ENCODE measurements around the gene UPK1A.
A peak's percentile ranks its signal among the peaks of the same experiment; 100 is the strongest.

Gene UPK1A

DNA sequence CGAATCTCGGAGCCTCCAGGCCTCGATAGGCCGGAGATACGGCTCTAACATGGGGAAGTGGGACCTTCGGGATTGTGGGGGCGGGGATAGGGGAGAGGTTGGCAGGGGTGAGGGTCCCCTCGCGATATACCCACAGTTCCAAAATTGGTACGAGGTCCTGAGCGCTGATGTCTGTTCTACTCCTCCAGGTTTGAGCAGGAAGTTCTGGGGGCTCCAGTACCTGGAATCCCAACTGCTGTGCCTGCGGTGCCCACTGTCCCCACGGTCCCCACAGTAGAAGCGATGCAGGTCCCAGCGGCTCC, 37.0 kb upstream of the UPK1A start:
- H3K4me1 ChIP-seq (ENCODE audit: control insufficient read depth, insufficient read depth, low read length, poor library complexity, severe bottlenecking), result peaks cover 13% of the 10 kb centered on the region
- no peaks in the 10 kb centered on the region for H3K27me3 ChIP-seq (replicated peaks; ENCODE audit: control insufficient read depth, insufficient read depth, low read length, poor library complexity, severe bottlenecking)
- H3K27ac ChIP-seq (ENCODE audit: insufficient read depth, low read length, poor library complexity, severe bottlenecking), result peak overlapping the region; percentile 78
- no peak for DNase-seq
- no peaks in the 10 kb centered on the region for H3K9me3 ChIP-seq (ENCODE audit: control insufficient read depth, low read length)
- peaks cover 34% of the 10 kb centered on the region for H3K36me3 ChIP-seq (ENCODE audit: control insufficient read depth, insufficient read depth, low read length)
- peak overlapping the region; percentile 78 for H3K4me3 ChIP-seq (ENCODE audit: insufficient read depth, low read depth, low read length, poor library complexity, severe bottlenecking)

- H3K4me3 ChIP-seq (ENCODE audit: insufficient read depth, low read depth, low read length, poor library complexity, severe bottlenecking), result no peak overlapping the region
Observed at GRCh38 chr19:35633727-35634440, 32.4 kb upstream of the UPK1A start.

DNA sequence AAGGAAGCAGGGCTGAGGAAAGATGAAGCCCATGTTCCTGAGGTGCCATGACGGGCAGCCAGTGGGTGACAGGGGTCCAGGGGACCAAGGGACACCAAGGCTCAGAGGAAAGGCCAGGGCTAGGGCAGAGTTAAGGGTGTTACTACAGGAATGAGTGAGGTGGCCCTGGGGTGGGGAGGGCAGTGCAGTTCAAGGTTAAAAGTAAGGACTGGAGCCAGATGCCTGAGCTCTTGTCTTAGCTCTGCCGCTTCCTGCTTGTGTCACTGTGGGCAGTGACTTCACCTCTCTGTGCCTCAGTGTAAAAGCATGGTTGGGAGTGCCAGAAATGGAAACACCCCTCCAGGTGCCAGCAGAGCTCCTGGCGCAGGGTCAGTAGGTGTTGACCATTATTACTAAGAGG, 29.7 kb upstream of the UPK1A start:
- Histone ChIP-seq H3K27ac (ENCODE audit: insufficient read depth, low read length, poor library complexity, severe bottlenecking) (no peak overlapping the region), H3K4me3 (ENCODE audit: insufficient read depth, low read depth, low read length, poor library complexity, severe bottlenecking) (no peak overlapping the region), H3K9me3 (ENCODE audit: control insufficient read depth, low read length) (no peaks in the 10 kb centered on the region), H3K36me3 (ENCODE audit: control insufficient read depth, insufficient read depth, low read length) (peaks cover 59% of the 10 kb centered on the region), H3K27me3 (replicated peaks; ENCODE audit: control insufficient read depth, insufficient read depth, low read length, poor library complexity, severe bottlenecking) (no peaks in the 10 kb centered on the region), H3K4me1 (ENCODE audit: control insufficient read depth, insufficient read depth, low read length, poor library complexity, severe bottlenecking) (peaks cover 4% of the 10 kb centered on the region)
- no peak for DNase-seq

More at GRCh38 chr19:35633727-35634440, 32.4 kb upstream of the UPK1A start:
- Histone ChIP-seq H3K9me3 (ENCODE audit: control insufficient read depth, low read length) (no peaks in the 10 kb centered on the region), H3K4me1 (ENCODE audit: control insufficient read depth, insufficient read depth, low read length, poor library complexity, severe bottlenecking) (peaks cover 7% of the 10 kb centered on the region), H3K27me3 (replicated peaks; ENCODE audit: control insufficient read depth, insufficient read depth, low read length, poor library complexity, severe bottlenecking) (no peaks in the 10 kb centered on the region), H3K36me3 (ENCODE audit: control insufficient read depth, insufficient read depth, low read length) (peaks cover 66% of the 10 kb centered on the region), H3K27ac (ENCODE audit: insufficient read depth, low read length, poor library complexity, severe bottlenecking) (no peak overlapping the region)
- no peak for DNase-seq

DNA sequence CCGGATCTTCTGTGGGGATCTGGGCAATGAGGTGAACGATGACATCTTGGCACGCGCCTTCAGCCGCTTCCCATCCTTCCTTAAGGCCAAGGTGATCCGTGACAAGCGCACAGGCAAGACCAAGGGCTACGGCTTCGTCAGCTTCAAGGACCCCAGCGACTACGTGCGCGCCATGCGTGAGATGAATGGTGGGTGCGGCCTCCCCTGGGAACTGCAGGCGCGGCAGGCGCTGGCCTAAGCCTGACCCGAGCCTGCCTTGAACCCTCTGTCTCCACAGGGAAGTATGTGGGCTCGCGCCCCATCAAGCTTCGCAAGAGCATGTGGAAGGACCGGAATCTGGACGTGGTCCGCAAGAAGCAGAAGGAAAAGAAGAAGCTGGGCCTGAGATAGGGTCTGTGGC, 29.2 kb upstream of the UPK1A start:
- H3K9me3 ChIP-seq (ENCODE audit: control insufficient read depth, low read length), result no peaks in the 10 kb centered on the region
- H3K27ac ChIP-seq (ENCODE audit: insufficient read depth, low read length, poor library complexity, severe bottlenecking), result no peak overlapping the region
- peaks cover 54% of the 10 kb centered on the region for H3K36me3 ChIP-seq (ENCODE audit: control insufficient read depth, insufficient read depth, low read length)
- no peaks in the 10 kb centered on the region for H3K27me3 ChIP-seq (replicated peaks; ENCODE audit: control insufficient read depth, insufficient read depth, low read length, poor library complexity, severe bottlenecking)
- H3K4me1 ChIP-seq (ENCODE audit: control insufficient read depth, insufficient read depth, low read length, poor library complexity, severe bottlenecking), result peaks cover 7% of the 10 kb centered on the region
- no peak overlapping the region for H3K4me3 ChIP-seq (ENCODE audit: insufficient read depth, low read depth, low read length, poor library complexity, severe bottlenecking)
- no peak for DNase-seq

- H3K4me3 ChIP-seq (ENCODE audit: insufficient read depth, low read depth, low read length, poor library complexity, severe bottlenecking), result no peak overlapping the region
- H3K9me3 ChIP-seq (ENCODE audit: control insufficient read depth, low read length), result no peaks in the 10 kb centered on the region
- H3K27ac ChIP-seq (ENCODE audit: insufficient read depth, low read length, poor library complexity, severe bottlenecking), result no peak overlapping the region
Observed at GRCh38 chr19:35639321-35639639, 27.0 kb upstream of the UPK1A start.

GRCh38 chr19:35639863-35640262, 26.5 kb upstream of the UPK1A start:
- no peak for DNase-seq
- Histone ChIP-seq H3K27me3 (replicated peaks; ENCODE audit: control insufficient read depth, insufficient read depth, low read length, poor library complexity, severe bottlenecking) (no peaks in the 10 kb centered on the region), H3K36me3 (ENCODE audit: control insufficient read depth, insufficient read depth, low read length) (peaks cover 27% of the 10 kb centered on the region), H3K4me1 (ENCODE audit: control insufficient read depth, insufficient read depth, low read length, poor library complexity, severe bottlenecking) (peaks cover 24% of the 10 kb centered on the region), H3K4me3 (ENCODE audit: insufficient read depth, low read depth, low read length, poor library complexity, severe bottlenecking) (no peak overlapping the region), H3K9me3 (ENCODE audit: control insufficient read depth, low read length) (no peaks in the 10 kb centered on the region), H3K27ac (ENCODE audit: insufficient read depth, low read length, poor library complexity, severe bottlenecking) (no peak overlapping the region)

More at GRCh38 chr19:35639321-35639639, 27.0 kb upstream of the UPK1A start:
- Histone ChIP-seq H3K36me3 (ENCODE audit: control insufficient read depth, insufficient read depth, low read length) (peaks cover 32% of the 10 kb centered on the region), H3K27me3 (replicated peaks; ENCODE audit: control insufficient read depth, insufficient read depth, low read length, poor library complexity, severe bottlenecking) (no peaks in the 10 kb centered on the region), H3K4me1 (ENCODE audit: control insufficient read depth, insufficient read depth, low read length, poor library complexity, severe bottlenecking) (peaks cover 20% of the 10 kb centered on the region)
- no peak for DNase-seq

DNA sequence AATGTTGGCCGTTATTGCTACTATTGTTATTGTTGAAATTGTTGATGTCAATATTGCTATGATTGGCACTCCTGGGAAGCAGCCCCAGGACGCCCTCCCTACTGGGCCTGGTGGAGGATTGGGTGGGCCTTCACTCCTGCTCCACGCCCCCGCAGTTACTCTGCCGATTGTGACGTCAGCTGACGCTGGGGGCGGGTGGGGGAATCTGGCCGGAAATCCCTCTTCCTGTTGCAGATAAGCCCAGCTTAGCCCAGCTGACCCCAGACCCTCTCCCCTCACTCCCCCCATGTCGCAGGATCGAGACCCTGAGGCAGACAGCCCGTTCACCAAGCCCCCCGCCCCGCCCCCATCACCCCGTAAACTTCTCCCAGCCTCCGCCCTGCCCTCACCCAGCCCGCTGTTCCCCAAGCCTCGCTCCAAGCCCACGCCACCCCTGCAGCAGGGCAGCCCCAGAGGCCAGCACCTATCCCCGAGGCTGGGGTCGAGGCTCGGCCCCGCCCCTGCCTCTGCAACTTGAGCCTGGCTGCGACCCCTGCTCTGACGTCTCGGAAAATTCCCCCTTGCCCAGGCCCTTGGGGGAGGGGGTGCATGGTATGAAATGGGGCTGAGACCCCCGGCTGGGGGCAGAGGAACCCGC, 24.7 kb upstream of the UPK1A start, which contains the start of gene ETV2:
Gene ETV2, plus strand, starts transcription at position 231 of the 637 bp plus-strand sequence. CDS start 716 bp downstream, outside the sequence.
- DNase-seq, result peak in 2 of 3 donors; percentile 6 to 34
- Histone ChIP-seq H3K4me1 (ENCODE audit: control insufficient read depth, insufficient read depth, low read length, poor library complexity, severe bottlenecking) (peaks cover 26% of the 10 kb centered on the region), H3K4me3 (ENCODE audit: insufficient read depth, low read depth, low read length, poor library complexity, severe bottlenecking) (no peak within 1 kb of the TSS), H3K36me3 (ENCODE audit: control insufficient read depth, insufficient read depth, low read length) (peaks cover 13% of the 10 kb centered on the region), H3K27ac (ENCODE audit: insufficient read depth, low read length, poor library complexity, severe bottlenecking) (no peak within 1 kb of the TSS), H3K9me3 (ENCODE audit: control insufficient read depth, low read length) (no peaks in the 10 kb centered on the region), H3K27me3 (replicated peaks; ENCODE audit: control insufficient read depth, insufficient read depth, low read length, poor library complexity, severe bottlenecking) (no peaks in the 10 kb centered on the region)

DNA sequence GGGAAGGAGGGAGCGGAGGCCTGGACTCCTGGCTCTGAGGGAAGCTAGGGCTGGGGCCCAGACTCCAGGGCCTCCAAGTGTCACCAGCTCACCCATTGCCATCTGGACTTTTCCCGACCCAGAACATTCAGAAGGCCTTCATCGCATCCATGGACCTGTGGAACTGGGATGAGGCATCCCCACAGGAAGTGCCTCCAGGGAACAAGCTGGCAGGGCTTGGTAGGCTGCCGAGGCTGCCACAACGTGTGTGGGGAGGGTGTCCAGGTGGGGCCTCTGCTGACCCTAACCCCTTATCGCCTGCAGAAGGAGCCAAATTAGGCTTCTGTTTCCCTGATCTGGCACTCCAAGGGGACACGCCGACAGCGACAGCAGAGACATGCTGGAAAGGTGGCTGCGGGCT, 24.0 kb upstream of the UPK1A start:
- Histone ChIP-seq H3K4me3 (ENCODE audit: insufficient read depth, low read depth, low read length, poor library complexity, severe bottlenecking) (no peak overlapping the region), H3K27ac (ENCODE audit: insufficient read depth, low read length, poor library complexity, severe bottlenecking) (no peak overlapping the region), H3K4me1 (ENCODE audit: control insufficient read depth, insufficient read depth, low read length, poor library complexity, severe bottlenecking) (peaks cover 26% of the 10 kb centered on the region), H3K9me3 (ENCODE audit: control insufficient read depth, low read length) (no peaks in the 10 kb centered on the region), H3K36me3 (ENCODE audit: control insufficient read depth, insufficient read depth, low read length) (peaks cover 6% of the 10 kb centered on the region), H3K27me3 (replicated peaks; ENCODE audit: control insufficient read depth, insufficient read depth, low read length, poor library complexity, severe bottlenecking) (no peaks in the 10 kb centered on the region)
- DNase-seq, result no peak

DNA sequence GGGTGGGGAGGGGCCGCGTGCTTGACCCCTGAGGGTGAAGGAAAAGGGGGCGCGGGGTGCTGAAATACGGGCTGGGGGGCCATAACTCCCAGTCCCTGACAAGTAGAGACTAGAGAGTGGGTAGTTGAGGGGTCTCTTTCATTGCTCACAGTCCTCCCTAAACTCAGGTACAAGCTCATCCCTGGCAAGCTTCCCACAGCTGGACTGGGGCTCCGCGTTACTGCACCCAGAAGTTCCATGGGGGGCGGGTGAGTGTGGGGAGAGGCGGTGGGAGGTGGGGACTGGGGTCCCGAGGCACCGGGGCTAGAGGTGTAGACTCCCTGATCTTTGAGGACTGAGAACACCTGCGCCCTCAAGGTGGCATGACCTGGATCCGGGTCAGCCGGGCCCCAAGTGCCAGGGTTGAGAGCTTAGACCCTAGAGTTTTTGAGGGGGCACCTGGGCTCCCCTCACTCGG, 23.5 kb upstream of the UPK1A start:
- Histone ChIP-seq H3K36me3 (ENCODE audit: control insufficient read depth, insufficient read depth, low read length) (peaks cover under 1% of the 10 kb centered on the region), H3K4me1 (ENCODE audit: control insufficient read depth, insufficient read depth, low read length, poor library complexity, severe bottlenecking) (peaks cover 31% of the 10 kb centered on the region), H3K4me3 (ENCODE audit: insufficient read depth, low read depth, low read length, poor library complexity, severe bottlenecking) (peak overlapping the region; percentile 67), H3K27ac (ENCODE audit: insufficient read depth, low read length, poor library complexity, severe bottlenecking) (peak overlapping the region; percentile 66), H3K9me3 (ENCODE audit: control insufficient read depth, low read length) (no peaks in the 10 kb centered on the region), H3K27me3 (replicated peaks; ENCODE audit: control insufficient read depth, insufficient read depth, low read length, poor library complexity, severe bottlenecking) (no peaks in the 10 kb centered on the region)
- no peak for DNase-seq
